Measurements from ENCODE around the gene NRIP3. TPM values are rescaled to one million over a fixed set of nuclear protein-coding genes. Genes with fewer than 3 reads are reported as not detected.
A peak's percentile ranks its signal among the peaks of the same experiment; 100 is the strongest.
"Not testable (repeated sequence)": the region's sequence is repeated elsewhere in the genome, so short reads cannot be mapped to it uniquely, and the experiment has no call there.

The NRIP3 gene
- polyA plus RNA-seq, 4 donors: 0.71 to 1.2 (median 0.88) TPM

DNA sequence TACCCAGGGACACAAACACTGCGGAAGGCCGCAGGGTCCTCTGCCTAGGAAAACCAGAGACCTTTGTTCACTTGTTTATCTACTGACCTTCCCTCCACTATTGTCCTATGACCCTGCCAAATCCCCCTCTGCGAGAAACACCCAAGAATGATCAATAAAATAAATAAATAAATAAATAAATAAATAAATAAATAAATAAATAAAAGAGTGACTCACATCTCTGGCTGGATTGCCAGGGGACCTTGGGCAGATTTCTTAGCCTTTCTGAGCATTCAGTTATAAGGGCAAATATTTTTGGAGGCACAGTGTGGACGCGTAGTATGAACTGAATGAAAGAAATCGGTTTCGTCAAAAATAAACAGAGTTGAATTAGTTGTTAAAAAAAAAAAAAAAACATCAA is 24.4 kb downstream of the NRIP3 start:
- not testable (repeated sequence) for DNase-seq (ENCODE audit: low read depth in 4 of 4, low spot score in 3 of 4)

GRCh38 chr11:8973121-8973520 is 30.7 kb downstream of the NRIP3 start:
- no peak for DNase-seq (ENCODE audit: low read depth in 4 of 4, low spot score in 3 of 4)

- no peak for DNase-seq (ENCODE audit: low read depth in 4 of 4, low spot score in 3 of 4)
These were observed 31.9 kb downstream of the NRIP3 start for GRCh38 chr11:8971924-8972316.

GRCh38 chr11:8971196-8971923 is 32.4 kb downstream of the NRIP3 start:
- no peak for DNase-seq (ENCODE audit: low read depth in 4 of 4, low spot score in 3 of 4)

GRCh38 chr11:8967184-8967583 is 36.6 kb downstream of the NRIP3 start:
- no peak for DNase-seq (ENCODE audit: low read depth in 4 of 4, low spot score in 3 of 4)

DNA sequence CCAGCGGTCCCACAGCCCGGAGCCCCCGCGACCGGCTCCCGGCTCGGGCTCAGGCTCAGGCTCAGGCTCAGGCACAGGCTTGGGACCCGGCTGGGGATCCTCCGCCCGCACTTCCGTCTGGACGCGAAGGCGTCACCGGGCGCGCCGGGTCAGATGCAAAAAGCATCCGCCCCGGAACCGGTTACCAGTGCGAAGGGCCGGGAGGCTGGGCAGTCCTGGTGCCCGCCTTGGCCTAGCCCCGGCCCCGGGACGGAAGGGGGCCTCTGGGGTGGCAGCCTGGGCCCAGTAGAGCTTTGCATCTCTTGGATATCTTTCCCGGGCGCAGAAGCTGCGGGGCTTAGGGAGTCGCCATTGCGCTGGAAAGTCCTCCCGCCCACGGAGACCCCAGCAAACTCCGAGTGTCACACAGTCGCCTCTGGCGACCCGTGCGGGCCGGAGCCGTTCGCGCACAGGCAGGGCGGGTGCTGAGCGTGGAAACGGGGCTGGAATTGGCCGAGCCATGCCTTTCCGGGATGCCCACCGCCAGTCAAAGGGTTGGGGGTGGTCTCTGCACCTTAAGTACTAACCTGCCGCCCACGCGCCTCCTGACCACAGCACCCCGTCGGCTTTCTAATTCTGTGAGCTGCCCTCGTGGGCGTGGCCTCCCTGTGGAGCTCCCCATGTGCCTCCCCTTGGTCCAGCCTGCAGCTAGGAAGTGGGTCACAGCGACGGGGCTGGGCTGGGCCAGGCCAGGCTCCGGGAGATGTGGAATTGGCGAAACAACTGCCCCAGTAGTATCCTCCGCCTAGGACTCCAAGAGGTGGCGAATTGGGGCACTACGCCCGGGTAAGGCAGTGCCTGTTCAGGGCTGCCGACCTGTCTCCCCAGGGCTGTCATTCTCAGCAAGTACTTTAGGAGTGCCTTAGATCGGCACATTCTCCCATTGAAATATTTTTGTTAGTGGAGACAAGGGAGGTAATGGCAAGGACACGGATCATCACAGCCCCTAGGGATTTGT is 39.2 kb downstream of the NRIP3 start, which contains the start of gene TMEM9B:
TSS of gene TMEM9B (minus strand) at position 119 of the 997 bp plus-strand sequence. CDS start 129 bp downstream, outside the sequence.
- DNase-seq (ENCODE audit: low read depth in 4 of 4, low spot score in 3 of 4): peak; percentile 72 to 87 (median 78)

DNA sequence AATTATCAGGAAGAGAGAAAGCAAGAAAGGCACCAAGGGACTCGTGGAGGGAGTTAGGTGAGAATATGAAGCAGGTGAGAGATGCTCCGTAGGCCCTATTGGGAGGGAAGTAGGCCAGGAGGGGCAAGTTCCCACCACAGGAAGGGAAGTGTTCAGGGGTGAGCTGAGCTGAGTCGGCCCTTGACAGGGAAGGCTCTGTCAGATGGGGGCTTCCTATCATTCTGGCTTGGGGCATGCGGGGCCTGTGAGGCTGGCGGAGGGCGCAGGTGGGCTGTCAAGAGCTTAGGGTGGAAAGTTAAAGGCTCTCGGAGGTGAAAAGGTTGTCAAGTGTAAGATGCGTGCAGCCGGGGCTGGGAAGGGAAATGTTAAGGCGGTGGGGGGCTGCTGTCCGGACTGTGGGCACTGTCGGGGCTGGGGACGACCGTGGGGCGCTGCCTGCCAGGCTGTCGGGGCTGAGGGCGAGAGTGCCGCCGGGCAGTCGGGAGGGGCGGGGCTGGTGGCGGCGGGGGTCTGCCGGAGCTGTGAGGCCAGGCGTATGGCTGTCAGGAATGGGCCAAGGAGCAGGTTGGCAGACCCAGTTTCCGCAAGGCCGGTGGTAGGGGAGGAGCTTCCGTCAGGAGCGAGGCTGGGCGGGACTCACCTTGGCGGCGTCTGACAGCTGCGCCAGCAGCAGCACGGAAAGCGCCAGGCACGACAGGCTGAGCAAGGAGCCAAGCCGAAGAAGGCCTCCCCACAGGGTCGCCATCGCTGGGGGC is 40.1 kb downstream of the NRIP3 start:
- DNase-seq (ENCODE audit: low read depth in 4 of 4, low spot score in 3 of 4): peak in 3 of 4 donors; percentile 51 to 59 (median 55)

DNA sequence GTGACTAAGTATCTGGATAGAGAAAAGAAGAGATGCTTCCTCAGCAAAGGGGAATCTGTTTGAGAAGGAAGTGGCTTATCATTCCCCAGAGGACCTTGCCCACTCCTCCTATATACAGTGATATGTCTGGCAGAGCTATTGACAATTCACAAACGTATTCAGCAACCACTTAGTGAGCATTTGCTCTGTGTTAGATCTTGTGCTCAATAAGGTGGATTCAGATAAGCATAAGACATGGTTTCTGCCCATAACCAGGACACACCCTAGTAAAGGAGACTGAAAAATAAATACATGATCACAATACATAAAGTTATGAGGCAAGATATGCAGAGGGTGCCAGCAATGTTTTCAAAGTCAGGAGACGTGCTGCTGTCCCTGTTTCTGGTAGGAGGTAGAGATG is 41.0 kb downstream of the NRIP3 start:
- DNase-seq (ENCODE audit: low read depth in 4 of 4, low spot score in 3 of 4): no peak

- DNase-seq (ENCODE audit: low read depth in 4 of 4, low spot score in 3 of 4): no peak
These were observed 42.4 kb downstream of the NRIP3 start for GRCh38 chr11:8961401-8961800.

GRCh38 chr11:8959546-8960166 is 44.1 kb downstream of the NRIP3 start:
- peak; percentile 43 to 60 (median 59) for DNase-seq (ENCODE audit: low read depth in 4 of 4, low spot score in 3 of 4)

- DNase-seq (ENCODE audit: low read depth in 4 of 4, low spot score in 3 of 4): no peak
These were observed 46.9 kb downstream of the NRIP3 start for GRCh38 chr11:8956860-8957259.

GRCh38 chr11:8948886-8949285 is 54.9 kb downstream of the NRIP3 start:
- no peak for DNase-seq (ENCODE audit: low read depth in 4 of 4, low spot score in 3 of 4)

GRCh38 chr11:8947230-8947943 is 56.4 kb downstream of the NRIP3 start:
- no peak for DNase-seq (ENCODE audit: low read depth in 4 of 4, low spot score in 3 of 4)

DNA sequence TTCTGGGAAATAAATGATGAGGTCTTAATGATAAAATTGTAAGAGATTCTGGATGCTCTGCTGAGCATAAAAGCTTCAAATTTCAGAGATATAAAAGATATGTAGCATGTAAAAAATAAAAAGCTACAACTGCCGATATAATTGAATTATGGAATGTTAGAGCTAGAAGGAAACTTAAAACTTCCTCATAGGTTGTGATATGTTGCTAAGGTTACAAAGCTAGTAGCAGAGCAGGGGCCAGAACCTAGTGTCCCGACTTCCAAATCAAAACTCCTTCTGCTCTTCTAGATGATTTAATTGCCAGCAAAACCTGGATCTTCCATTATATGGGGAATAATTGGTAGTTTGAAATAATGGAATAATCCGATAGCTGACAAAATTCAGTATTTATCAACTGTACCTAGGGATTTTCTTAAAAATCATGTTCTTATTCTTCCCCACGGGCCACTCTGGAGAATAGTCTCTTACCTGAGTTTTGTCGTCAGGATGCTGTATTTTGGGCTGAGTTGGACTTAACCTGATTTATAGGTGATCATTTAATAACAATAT is 61.2 kb downstream of the NRIP3 start, which contains the start of gene ASCL3:
TSS of gene ASCL3 (minus strand) at position 499 of the 549 bp plus-strand sequence. CDS start 4,855 bp downstream, outside the sequence.
- no peak for DNase-seq (ENCODE audit: low read depth in 4 of 4, low spot score in 3 of 4)

- DNase-seq (ENCODE audit: low read depth in 4 of 4, low spot score in 3 of 4): no peak
These were observed 62.3 kb downstream of the NRIP3 start for GRCh38 chr11:8941341-8942103.

- no peak for DNase-seq (ENCODE audit: low read depth in 4 of 4, low spot score in 3 of 4)
These were observed 66.1 kb downstream of the NRIP3 start for GRCh38 chr11:8937659-8938058.

DNA sequence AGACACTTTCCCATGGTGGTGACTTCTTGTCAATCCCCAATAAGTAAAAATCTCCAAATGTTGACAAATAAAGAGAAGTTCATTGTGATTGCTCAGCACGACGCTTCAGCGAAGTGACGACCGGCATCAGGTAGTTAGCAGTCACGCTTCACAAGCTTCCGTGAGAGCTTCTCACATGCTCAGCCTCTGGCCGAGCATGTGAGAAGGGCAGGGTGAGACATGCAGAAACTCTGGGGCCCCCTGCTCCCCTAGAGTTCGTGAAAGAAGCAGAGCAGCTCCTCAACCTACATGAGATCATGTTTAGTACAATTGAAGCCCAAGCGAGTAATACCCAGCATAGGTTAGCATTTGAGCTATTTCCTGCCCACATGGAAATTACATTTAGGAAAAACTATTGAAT is 66.6 kb downstream of the NRIP3 start:
- no peak for DNase-seq (ENCODE audit: low read depth in 4 of 4, low spot score in 3 of 4)

GRCh38 chr11:8935789-8936188 is 68.0 kb downstream of the NRIP3 start:
- not testable (repeated sequence) for DNase-seq (ENCODE audit: low read depth in 4 of 4, low spot score in 3 of 4)
